HPDE6-E6E7 (cell line): ENCODE results near the gene SSTR3.
"Not testable (repeated sequence)": the region's sequence is repeated elsewhere in the genome, so short reads cannot be mapped to it uniquely, and the experiment has no call there.

ENCODE experiments used
- DNase-seq: peaks from one replicate; pipeline ENCODE4 v3.0.0; 2011; ENCODE audit warnings: missing footprints; ENCODE audit errors: extremely low spot score

Gene SSTR3

DNA sequence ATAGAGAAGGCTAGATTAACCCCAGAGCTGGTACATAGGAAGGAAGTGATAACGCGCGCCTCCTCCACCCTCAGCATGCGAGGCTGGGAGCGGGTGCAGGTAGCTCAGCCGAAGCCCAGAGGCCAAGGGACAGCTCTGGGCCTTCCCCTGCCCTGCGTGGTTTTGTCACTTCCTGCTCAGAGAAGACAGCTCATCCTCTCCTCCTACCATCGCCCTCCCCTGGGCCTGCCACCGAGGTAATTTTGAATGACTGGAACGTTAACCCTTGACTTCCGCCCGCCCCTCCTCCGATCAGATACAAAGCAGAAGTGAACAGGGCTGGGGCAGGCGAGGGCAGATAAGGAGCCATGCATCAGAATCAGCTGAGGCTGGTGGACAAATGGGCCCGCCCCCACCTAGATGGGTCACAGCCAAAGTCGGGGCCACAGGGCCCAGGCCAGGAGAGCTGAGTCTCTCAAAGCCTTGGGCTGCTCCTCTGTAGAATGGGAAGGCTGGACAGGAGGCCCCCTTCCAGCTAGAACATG lies 30.2 kb upstream of the SSTR3 start:
- peak; percentile 55 for DNase-seq

DNA sequence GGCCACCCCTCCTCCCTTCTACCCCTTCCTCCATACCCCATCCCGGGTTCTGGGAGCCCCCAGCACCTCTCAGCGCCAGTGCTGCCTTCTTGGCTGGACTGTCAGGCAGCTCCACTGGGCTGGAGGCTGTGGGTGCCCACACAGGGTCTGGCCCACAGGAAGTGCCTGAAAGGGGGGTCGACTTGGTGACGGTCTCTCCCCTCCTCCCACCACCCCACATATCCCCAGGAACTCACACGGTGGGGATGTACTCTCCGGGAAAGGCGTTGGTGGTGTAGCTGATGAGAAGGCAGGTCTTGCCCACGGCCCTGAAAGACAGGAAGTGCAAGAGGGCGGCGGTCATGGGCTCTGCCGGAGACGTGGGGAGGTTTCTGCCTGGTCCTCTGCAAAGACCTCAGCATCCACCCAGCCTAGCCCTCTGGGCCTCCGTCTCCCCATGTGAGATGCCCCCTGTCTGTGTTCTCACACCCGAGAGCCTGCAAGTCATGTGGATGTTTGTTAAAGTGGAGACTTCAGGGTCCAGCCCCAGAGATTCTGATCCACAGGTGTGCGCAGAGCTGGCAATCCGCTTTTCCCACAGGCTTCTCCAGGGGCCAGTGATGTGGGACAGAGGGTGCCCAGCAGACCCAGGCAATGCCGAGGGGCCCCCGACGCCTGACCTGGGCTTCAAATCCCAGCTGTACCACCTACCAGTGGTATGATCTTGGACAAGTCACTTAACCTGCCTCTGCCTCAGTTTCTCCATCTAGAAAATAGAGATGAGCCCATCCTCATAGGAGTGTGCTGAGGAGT lies 29.3 kb upstream of the SSTR3 start:
- DNase-seq, result no peak

DNA sequence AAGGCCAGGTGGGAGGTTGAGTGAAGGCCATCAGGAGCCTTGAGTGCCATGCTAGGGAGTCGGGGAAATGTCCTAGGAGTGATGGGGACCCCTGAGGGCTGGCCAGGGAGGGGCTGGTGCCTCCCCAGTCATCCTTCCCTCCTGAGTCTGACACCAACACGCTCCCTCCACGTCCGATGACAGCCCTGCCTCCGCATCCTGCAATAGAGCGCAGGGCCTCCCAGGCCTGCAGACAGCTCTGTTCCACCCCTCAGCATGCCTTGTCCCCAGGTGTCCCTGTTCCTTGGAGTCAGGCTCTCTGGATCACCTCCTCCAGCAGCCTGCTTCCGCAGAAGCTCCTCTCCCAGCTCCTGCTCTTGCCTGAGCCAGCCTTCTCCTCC lies 28.7 kb upstream of the SSTR3 start:
- no peak for DNase-seq

DNA sequence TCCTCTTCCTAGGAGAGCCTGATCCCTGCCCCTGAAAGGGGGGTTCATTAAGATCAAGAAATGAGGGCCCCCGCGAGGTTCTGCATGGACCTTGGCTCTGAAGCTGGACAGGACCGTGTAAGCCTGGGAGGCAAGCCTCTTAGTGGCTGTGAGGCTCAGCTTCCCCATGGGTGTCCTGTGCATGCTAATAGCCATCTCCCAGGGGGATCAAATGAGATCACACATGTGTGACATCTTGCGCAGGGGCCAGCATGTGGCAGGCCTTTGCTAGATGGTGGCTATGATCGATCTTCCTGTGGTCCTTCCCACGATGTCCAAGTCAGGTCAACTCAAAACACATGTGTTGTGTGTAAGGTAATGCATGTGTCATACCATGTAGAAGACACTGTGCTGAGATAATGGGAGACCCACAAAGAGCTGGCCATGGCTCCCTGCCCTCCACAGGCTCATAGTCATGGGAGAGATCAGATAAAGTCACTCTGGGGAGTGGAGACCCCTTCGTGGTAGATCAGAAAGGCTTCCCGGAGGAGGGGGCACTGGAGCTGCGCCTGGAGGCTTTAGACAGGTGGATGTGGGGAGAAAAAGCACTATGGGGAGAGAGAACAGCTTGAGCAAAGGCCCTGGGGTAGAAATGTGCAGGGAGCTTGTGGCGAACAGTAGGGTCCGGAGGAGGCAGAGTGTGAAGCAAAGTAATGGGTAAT lies 28.1 kb upstream of the SSTR3 start:
- DNase-seq, result no peak

DNA sequence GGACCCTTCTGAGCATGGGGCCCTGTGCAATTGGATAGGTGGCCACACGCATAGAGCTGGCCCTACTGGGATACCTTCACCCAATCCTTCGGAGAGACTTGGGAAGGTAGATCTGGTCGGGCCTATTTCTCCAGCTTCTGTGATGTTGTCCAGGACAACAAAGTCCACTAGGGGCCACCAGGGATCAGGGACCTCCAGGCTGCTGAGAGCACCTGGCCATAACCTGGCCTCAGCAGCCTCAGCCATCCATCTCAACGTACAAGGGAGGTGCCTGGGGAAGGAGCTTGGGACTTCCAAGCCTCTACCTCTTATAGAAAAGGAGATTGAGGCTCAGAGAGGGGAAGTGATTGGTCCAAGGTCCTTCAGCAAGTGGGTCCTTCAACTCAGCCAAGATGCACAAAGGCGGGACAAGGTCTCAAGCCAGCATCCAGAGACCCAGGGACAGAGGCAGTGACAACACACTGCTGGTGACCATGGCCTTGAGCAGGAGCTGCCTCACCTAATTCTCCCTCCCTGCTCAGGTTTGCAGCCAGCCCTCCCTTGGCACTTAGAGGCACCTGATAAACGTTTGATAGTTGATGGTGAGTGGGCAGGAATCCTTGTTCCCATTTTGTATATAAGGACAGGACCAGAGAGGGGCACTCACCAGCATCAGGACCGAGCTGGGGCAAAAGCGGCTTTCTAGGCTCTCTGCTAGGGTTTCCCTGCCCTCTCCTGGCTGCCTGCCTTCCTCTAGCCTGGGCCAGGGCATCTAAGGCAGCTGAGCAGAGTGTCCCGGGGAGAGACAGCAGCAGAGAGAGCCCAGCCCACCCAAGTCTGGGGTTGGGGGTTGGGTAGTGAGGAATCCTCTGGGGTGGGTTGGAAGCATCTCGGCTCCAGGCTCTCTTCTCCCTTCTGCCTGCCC lies 27.3 kb upstream of the SSTR3 start:
- no peak for DNase-seq

DNA sequence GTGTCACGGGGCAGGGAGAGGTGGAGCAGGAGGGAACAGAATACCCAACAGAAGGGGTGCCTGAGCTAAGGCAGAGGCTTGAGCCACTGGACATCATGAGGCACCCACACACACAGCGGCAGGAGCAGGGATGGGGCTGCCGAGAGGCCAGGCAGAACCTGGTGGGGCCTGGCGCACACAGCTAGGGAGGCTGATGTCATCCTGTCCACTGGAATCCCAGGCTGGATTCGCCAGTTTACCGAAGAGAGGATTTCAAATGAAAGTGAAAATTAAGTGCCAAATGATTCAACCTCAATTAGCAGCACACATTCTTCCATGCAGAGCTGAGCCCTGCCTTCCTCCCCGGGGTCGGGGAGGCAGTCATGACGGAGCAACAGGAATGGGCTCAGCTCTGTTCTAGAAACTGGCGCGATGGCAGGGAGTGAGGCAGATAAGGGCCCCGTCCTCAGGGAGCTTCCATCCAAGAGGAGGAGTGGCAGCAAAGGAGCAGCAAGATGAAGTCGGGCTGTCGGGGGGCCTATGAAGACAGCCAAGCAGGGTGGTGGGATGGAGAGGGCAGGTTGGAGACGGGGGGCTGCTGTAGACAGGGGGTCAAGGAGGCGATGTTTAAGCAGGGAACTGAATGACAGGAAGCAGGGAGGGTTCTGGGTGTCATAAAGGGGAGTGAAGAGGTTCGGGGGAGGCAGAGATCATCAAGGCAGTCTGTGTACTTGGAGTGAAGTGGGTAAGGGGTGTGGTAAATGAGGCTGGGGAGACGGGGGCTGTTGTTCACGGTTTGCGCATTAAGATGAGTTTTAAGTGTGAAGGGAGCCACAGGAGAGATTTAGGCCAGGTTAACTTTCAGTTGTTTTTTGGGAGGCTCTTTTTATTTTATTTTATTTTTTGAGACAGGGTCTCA lies 25.3 kb upstream of the SSTR3 start:
- DNase-seq, result no peak

DNA sequence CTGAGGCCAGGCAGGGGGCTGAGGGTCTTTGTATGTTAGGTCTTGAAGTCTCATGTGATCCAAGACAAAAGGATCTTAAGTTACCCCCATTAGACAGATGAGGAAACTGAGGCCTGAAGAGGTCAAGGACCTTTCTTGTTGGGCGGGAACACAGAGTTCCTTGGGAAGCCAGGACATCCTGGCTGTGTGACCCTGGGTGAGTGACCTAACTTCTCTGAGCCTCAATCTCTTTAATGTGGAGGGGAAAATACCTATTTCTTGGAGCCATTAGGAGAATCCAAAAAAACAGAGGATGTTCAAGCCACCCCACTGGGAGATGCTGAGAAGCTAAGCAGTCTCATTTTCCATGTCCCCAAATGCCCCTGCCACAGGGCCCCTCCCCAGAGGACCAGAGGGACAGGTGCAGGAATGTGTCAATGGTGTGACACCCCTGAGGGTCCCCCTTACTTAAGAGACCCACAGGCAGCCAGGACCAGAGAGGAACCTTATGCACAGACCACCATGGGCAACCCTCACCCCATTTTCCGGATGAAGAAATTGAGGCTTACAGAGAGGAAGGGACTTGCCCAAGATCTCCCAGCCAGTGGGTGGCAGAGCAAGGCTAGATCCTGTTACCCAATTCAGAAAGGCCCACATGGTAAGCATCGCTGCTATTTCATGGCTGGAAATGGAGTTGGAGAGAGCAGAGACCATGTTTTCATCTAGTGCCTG lies 23.8 kb upstream of the SSTR3 start:
- no peak for DNase-seq

DNA sequence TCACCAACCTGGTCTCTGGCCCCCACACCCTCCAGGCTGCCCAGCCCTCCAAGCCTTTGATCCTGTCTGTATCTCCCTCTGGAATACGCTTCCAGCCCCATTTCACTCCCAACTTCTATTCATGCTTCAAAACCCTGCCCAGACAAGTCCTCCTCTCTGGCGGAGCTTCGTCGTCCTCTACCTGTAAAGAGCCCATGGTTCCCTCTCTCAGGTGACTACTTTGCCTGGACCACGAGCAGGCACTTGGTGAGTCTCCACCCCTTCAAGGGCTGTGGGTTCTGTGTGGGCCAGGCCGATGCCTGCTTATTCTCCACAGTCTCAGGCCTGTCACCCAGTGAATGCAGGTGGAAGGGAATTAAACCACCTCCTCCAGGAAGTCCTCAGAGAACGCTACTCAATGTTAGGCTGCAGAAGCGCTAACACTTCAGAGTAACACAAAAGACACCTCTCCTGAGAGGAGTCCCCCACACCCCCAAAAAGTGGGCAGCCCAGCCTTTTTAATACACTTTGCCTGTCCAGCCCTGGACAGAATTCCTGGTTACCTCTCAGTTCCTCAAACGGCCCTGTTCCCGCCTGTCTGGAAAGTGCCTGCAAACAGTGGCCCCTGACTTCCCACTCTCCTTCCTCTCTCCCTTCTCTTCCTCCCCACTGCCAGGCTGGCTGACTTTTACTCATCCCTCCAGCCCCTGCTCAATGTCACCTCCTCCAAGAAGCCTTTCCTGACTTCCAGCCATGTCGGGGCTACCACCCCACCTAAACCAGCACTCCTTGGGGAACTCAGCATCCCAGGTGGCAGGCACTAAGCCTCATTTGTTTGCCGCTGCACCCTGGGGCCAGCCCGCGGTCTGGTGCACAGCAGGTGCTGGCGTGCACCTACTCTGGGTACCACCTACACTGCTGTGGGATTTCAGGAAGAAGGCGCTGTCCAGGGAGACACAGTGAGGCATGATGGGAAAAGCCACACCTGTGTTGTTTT lies 22.7 kb upstream of the SSTR3 start:
- DNase-seq, result no peak

DNA sequence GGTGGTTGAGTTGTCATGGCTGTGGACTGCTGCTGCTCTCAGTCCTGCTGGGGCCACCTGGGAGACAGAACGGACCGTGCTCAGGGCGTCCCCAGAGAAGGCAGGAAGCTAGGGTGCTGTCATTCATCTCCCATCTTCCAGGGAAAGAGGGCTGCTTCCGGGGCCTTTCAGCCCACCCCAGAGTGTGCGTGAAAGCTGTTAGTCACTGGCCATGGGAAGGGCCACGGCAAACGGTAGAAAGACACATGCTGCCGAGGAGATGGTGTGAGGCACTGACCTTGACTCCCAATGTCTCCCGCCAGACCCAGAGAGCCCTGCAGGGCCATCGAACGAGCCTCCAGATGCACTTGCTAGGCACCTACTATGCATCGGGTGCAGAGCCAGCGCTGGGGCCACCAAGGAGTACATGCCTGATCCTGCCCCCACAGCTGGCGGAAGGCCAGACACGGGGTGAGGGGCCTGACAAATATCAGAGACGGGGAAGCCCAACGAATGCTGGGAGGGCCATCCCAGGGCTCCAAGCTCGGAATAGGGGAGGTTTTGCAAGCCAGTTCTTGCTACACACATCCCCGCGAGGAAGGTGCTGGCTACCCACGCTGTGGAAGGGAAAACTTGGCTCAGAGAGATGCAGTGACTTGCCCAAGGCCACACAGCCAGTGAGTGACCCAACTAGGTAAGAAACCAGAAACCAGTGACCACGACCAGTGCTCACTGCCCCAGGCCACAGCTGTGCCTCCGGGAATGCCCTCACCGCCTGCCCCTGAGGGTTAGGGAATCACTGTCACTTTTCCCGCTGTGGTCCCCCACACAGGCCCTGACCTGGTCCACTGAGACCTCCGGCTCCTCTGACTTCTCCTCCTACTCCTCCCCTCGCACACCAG lies 21.7 kb upstream of the SSTR3 start:
- no peak for DNase-seq

DNA sequence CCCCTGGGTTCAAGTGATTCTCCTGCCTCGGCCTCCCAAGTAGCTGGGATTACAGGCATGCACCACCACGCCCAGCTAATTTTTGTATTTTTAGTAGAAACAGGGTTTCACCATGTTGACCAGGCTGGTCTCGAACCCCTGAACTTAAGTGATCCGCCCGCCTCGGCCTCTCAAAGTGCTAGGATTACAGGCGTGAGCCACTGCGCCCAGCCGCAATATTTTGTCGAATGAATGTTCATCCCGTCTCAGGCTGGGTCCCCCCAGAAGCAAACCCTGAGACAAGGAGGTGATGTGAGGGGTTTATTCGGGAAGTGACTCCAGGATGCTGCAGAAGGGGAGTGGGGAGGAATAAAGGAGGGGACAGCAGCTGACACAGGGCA lies 21.1 kb upstream of the SSTR3 start:
- DNase-seq, result not testable (repeated sequence)

DNA sequence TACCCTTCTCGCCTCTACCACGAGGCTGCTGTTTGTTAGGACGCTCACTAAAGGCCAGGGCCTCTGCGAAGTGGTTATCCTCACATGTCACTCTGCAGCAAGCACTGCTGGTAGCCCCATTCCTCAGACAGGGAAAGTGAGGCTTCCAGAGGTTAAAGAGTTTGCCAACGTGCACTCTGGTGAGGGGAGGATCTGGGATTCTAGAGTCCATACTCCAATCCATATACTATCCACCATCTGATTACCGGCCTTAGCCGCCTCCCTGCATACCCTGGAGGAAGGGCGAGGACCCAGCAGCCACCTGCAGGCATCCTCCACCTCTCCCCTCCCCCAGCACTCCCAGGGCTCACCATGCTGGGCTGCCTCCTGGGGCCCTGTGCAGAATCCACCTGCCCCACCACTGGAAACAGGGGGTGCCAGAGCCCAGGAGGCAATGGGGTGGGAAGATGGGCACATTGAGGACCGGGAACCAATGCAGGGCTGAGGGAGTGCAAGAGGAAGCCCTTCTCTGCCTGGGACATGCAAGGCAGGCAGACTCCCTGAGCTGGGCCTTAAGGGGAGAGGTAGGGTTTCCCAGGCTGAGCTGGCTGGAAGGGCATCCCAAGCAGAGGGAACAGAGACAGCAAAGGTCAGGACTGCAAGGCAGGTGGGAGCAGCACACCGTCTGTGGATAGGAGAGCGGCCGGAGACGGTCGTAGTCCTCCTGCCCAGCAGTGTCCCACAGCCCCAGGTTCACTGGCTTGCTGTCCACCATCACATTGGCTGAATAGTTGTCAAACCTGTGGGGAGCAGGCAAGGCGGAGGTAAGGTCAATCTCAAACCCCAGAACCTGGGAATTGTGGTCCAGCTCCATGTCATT lies 20.1 kb upstream of the SSTR3 start:
- no peak for DNase-seq

DNA sequence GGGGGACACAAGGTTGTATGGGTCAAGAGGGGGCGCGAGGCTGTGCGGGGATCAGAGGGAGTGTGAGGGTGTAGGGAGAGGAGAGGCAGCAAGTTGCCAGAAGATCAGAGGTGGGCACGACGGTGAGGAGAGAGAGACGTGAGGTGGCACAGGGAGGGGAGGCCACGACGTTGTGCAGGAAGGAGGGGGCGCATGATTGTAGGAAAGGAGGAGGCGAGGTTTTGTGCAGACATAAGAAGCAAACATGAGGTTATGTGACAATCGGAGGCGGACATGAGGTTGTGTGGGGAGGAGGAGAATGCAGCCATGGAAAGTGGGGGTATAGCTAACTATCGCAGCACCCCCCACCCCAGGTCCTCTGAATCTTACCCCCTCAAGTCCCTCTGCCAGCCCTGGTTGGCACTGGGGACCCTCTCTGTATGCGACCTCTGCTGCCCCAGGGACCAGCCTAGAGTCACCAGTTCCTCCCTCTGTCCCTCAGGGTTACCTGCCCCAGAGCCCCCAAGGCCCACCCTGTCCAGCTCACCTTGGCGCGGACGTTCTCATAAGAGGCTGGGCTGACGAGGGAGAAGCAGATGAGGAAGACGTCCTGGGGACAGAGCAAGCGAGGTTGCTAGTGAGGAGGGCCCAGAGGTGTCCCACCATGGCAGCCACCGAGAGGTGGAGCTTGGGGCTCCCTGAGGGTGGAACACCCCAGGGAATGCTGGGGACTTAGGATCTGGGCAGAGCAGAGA lies 19.3 kb upstream of the SSTR3 start:
- DNase-seq, result no peak

DNA sequence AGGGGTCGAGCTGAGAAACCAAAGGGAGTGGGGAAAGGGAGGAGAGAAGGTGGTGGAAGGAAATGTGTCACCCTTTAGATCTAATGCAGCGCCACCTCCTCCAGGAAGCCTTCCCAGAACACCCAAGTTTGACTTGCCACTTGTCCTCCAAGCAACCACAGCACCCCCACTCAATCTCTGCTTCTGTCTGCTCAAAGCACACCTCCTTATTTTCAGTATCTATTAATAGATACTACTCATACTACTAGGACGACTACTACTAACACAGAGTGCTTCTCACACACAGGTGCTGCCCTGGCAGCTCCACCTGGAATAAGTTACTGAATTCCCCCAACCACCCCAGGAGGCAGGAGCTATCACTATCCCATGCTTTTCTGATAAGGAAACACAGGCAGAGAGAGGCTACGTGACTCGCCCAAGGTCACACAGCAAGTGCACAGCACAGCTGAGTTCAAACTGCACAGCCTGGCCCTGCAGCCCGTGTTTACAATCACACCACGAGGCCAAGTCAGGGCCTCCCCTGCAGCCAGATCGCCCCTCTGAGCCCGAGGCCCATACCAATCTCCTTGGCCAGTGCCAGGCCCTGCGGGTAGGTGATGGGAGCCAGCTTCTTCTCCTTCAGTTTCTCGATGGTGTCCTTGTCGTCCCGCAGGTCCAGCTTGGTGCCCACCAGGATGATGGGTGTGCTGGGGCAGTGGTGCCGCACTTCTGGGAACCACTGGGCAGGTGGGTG lies 18.6 kb upstream of the SSTR3 start:
- DNase-seq, result no peak

DNA sequence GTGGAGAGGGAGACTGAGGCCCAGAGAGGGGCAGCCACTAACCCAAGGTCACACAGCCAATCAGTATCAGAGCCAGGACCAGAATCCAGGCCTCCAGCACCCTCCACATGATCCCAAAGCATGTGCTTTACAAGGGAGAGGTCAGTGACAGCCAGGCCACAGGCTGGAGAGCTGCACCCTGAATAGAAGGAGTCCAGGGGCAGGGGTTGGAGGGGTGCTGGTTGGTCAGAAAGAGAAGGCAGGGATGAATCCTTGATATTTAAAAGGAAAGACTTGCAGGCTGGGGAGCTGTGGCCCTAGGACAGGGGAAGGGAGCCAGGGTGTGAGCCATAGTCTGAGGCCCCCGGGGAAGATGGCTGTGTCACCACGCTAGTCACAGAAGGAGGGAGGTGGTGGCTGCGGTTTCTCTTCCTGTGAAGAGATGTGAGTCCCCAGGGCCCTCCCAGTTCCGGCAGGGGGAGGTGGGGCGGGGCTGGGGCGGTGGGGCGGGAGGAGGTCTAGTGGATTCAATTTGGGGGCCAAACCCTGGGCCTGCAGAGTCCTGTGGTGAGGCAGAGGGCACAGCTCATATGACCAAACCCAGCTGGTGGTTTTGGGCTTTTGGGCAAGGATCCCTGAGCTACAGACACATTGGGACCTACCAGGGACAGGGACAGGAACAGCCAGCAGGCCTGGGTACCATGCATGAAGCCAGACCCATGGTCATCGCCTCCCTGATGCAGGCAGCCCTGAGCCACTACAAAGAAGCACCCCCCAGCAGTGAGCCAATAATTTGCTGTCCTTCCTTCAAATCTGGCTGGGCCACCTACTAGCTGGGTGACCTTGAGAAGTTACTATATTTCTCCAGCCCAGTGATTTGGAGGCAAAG lies 17.8 kb upstream of the SSTR3 start:
- DNase-seq, result peak; percentile 26
